T follicular helper cell (primary cell): ENCODE results near the gene SLC30A4.

Source experiments
- DNase-seq: peaks from one replicate; pipeline ENCODE4 v3.0.0-alpha.2; 2020; ENCODE audit warnings: low read depth

Gene SLC30A4

DNA sequence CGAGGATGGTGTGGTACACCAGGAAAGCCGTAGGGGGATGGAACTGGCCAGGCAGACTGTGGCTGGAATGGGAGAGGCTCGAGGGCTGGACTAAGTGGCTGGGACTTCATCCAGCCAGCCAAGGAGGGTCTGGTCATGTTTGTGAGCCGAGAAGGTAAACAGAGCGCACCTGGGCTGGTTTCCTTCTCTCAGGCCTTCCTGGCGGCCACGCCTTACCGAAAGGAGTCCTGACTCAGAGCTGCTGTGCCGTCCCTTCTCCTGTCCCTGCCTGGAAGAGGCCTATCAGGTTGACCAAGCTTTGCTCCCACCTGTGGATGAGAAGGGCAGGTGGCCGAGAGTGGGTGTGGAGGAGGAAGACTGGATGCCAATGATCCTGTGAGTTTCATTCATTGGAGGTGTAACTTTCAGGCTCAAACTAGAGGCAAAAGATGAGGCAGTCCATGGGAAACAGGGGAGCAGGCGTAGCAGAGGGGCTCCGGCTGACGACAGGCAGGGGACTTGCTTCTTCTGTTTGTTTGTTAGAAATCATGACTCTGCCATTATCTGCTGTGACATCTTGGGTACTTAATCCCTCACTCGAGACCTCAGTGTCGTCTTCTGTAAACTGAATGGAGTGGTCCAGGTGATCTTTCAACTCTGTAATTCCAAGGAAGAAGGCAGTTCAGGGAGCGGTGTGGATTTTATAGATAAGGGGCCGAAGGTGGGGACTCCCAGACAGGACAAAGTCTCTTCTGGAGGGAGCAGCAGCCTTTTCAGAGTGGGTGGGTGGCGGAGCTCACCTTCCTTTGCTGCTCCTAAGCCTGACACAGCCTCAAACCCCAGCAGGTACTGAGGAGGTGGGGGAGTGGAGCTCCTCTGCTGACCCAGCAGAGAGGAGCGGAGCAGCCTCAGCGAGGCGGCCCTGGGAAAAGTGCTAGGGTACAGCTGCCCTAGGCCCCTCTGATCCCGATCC is 72.4 kb downstream of the SLC30A4 start:
- no peak for DNase-seq

- no peak for DNase-seq
Measured at GRCh38 chr15:45449395-45449794, 73.2 kb downstream of the SLC30A4 start.

DNA sequence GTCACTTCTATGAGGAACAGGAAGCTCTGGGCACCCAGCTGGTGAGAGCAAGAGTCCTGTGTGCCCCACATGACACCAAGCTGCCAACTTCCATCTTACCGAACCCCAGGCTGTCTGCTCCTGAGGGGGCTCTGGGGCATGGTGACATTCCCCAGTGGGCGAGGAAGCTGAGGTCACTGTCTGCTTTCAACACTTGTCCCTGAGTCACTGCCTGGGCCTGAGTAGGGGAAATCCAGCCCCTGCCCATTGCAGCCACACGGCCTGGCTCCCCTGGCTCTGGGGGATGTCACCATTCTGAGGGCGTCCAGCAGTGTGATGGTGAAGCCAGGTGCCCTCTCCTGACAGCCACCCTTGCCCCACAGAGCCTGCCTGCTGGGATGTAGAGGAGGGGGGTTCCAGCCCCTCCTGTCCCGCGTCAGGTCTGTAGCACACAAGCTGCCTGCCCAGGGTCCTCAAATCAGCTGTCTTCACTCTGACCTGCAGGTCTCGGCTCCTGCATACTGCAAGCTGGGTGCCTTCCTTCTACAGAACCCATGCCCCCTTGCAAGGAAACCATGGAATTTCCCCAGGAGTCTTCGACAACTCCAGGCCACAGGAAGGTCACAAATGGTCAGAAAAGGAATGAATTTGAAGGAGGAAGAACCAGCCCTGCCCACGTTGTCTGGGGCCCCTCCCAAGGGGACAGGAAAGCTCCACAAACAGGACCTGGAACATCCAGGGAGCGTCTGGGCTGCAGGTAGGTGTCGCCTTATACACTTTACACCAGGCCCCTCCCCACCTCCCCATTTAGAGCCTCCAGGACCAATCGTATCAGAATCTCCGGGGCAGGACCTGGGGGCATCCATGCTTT is 74.3 kb downstream of the SLC30A4 start:
- no peak for DNase-seq

- no peak for DNase-seq
Measured at GRCh38 chr15:45443645-45444044, 78.9 kb downstream of the SLC30A4 start.

DNA sequence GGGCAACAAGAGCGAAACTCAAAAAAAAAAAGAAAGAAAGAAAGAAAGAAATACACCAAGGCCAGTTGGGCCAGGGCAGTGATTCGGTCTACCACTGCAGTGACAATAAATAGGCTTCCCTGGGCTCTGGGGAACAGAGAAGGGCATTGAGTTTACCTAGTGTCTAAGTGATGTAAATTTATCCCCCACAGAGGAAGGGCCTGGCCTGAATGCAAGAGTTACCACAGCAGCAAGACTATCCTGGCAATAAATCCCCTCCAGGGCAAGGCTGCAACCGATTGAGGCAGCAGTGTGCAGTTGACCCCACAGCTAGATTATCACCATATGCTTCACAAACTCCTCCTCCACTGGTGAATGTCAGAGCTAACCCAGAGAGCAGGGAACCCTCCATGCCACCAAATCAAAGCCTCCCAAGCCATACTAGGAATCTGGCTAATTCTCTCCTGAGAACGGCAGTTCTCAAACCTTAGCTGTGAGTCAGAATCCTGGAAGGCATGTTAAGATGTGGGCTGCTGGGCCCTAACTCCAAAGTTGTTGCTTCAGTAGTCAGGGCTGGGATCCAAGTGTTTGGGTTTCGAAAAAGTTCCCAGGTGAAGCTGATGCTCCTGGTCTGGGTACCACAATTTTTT is 79.9 kb downstream of the SLC30A4 start:
- no peak for DNase-seq

DNA sequence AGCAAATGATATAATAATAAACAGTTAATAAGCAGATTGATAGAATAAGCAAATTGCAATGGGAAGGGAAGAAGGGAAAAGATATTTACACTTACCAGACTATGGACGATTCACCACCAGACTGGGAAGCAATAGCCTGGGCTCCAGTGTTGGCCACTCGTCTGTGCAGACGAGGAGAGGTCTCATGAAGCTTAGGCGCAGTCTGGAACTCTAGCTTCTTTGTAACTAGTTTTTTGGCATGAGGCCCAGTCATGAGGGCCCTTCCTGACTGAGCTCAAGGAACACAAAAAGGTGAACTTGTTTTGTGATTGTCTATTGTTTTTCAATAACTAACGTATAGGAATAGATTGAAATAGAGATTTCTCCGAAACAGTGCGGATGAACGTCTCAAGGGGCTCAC is 80.9 kb downstream of the SLC30A4 start:
- DNase-seq = no peak

DNA sequence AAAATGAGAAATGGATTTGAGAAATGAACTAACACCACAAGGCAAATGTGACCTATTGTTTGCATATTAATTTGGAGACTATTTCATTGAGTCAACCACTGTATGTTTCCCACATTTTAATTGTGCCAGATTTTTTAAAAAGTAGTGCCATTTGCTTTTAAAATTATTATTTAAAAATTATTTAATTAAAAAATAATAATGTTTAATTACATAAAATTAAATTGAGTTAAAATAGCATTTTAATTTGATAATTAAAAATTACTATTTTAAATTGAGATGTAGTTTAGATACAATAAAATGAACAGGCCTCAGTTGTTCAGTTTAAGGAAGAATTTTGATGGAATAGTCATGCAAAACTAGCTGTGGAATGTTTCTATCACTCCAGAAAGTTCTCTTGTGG is 81.5 kb downstream of the SLC30A4 start:
- DNase-seq = no peak

DNA sequence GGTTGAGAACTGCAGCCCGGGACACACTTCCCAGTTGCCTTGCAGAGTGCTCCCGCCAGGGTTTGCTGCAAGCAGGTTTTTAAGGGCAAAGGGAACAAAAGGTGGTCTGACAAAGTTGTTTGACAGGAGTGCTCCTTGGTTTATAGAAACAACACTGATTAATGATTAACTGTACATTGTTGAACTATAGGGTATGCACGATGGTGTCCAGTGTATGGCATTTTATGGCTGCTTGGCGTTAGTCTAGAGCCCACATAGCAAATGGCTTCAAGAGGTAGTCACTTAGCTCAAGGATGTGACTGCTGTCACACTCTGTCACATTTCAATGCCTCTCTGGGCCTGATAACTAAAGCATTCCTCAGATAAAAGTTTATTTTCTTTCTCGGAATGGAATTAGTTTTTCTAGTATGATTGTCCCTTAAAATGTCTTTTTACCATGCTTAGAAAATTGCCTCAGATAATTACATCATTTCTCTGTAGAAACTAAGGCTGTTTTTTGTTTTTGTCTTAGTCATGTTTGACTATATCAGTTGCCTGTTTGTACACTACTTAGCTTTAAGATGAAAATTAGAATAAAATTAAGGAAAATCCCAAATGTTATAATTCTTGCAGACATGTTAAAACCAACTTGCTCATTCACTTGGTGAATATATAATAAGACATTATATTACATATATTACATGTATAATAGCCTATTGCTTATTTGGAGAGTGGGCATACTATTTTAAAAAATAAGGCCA is 82.9 kb downstream of the SLC30A4 start:
- no peak for DNase-seq

DNA sequence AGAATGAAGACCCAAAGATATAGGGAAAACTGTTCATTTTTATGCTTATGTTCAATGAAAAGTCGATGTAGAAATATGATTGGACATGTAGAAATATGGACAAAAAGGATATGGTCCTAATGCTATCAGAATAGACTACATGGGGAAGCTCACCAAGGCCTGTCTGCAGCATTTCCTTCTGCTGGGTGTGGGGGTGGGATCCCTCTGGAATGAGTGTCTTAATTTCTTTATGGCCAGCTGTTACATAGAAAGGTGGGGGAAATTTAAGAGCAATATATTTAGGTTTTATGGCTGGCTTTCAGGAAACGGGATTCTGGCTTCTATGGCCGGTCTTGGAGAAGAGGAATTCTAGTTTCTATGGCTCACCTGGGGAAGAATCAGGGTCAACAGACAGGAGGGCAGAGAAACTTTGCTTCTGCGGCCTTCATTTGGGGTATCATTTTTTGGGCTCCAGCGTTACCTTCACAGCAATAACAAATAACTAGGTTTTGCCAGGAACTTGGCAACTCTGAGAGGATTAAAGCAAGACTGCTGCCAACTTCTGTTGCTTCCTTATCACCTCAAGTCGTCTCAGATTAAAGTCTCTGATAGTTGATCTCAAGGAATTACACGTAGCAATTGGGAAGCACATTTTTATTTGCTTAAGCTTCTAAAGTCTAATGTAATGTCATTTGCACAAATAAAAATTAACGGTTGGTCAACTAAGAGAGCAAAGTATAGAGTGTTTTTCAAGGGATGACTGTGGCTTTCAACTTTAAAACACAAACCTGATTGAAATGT is 87.2 kb downstream of the SLC30A4 start:
- no peak for DNase-seq

- DNase-seq = no peak
Measured at GRCh38 chr15:45434078-45434567, 88.4 kb downstream of the SLC30A4 start.

DNA sequence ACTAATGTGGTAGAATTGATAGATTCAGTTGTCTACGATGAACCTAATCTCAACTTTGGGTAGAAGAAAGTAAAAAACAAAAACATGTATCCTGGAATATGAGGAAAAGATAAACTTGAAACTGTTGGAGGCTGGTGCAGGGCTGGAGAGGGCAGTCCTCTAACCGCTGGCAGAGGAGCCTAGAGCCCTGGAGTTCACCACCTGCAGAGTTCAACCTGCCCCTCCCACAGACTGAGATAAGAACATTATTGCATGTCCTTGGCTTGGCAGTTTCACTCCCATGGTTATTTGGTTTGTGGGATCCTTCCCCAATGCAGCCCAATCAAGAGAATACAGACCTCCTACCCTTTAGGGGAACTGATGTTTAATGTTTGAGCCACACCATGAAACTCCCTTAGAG is 91.0 kb downstream of the SLC30A4 start:
- no peak for DNase-seq

- DNase-seq = peak; percentile 77
Measured at GRCh38 chr15:45429941-45430792, 92.4 kb downstream of the SLC30A4 start.
